Adipose tissue (tissue), 3 donors: ENCODE results near the gene UST. TPM values are rescaled to one million over a fixed set of nuclear protein-coding genes. Genes with fewer than 3 reads are reported as not detected.

Source experiments
- H3K27ac ChIP-seq: one replicate; pipeline ENCODE4 v1.5.1; 2013; ENCODE audit warnings: low read depth, low read length
- WGBS, 3 donors: extraction: QIAGEN DNeasy Blood & Tissue Kit; methylation state at CpG; one replicate each; pipeline ENCODE4 v1.1.7; 2013; 5-methylcytosine and 5-hydroxymethylcytosine counted together
- polyA plus RNA-seq, 3 donors: library from polyadenylated mRNA; stranded (reverse); fragments of 200-250 nt; gene quantifications; one replicate each; pipeline ENCODE4 v1.2.3, GENCODE V29; 2013
- donor health status: healthy with polysubstance abuse.
- donor health status: Bipolar disorder and iron deficiency.
- donor health status: healthy.

The UST gene
- polyA plus RNA-seq, 3 donors: 2.4 to 17.9 (median 6.5) TPM

- H3K27ac ChIP-seq: no peak overlapping the region
- WGBS, 3 donors: 83 to 93% (median 85%) methylated on average over 5 of the region's 5 CpGs
These were observed 317.3 kb downstream of the UST start for GRCh38 chr6:149064001-149064659.

- WGBS, 3 donors: 63 to 85% (median 65%) methylated on average over 7 of the region's 7 CpGs
- no peak overlapping the region for H3K27ac ChIP-seq
These were observed 317.8 kb downstream of the UST start for GRCh38 chr6:149064660-149065015.

GRCh38 chr6:149065121-149065520 is 318.3 kb downstream of the UST start:
- WGBS, 3 donors: 80 to 92% (median 88%) methylated on average over 4 of the region's 4 CpGs
- H3K27ac ChIP-seq: no peak overlapping the region

- WGBS, 3 donors: 48 to 80% (median 50%) methylated on average over 8 of the region's 8 CpGs
- H3K27ac ChIP-seq: no peak overlapping the region
These were observed 319.1 kb downstream of the UST start for GRCh38 chr6:149065658-149066556.

GRCh38 chr6:149071997-149072396 is 325.2 kb downstream of the UST start:
- WGBS, 3 donors: 94 to 98% (median 95%) methylated on average over 4 of the region's 4 CpGs
- H3K27ac ChIP-seq: no peak overlapping the region

GRCh38 chr6:149074832-149075258 is 328.0 kb downstream of the UST start:
- 51 to 90% (median 89%) methylated on average over 2 of the region's 2 CpGs for WGBS, 3 donors

GRCh38 chr6:149075616-149076354 is 329.0 kb downstream of the UST start:
- H3K27ac ChIP-seq: no peak overlapping the region
- 61 to 81% (median 68%) methylated on average over 6 of the region's 6 CpGs for WGBS, 3 donors

More at GRCh38 chr6:149074832-149075258, 328.0 kb downstream of the UST start:
- H3K27ac ChIP-seq: no peak overlapping the region

GRCh38 chr6:149076355-149076734 is 329.5 kb downstream of the UST start:
- WGBS, 3 donors: 51 to 75% (median 70%) methylated on average over 2 of the region's 2 CpGs
- no peak overlapping the region for H3K27ac ChIP-seq

- H3K27ac ChIP-seq: no peak overlapping the region
These were observed 330.4 kb downstream of the UST start for GRCh38 chr6:149077208-149077607.

GRCh38 chr6:149078211-149078782 is 331.5 kb downstream of the UST start:
- H3K27ac ChIP-seq: no peak overlapping the region
- WGBS, 3 donors: 88 to 95% (median 88%) methylated on average over 10 of the region's 10 CpGs

More at GRCh38 chr6:149077208-149077607, 330.4 kb downstream of the UST start:
- 59 to 81% (median 71%) methylated on average over 6 of the region's 6 CpGs for WGBS, 3 donors

- WGBS, 3 donors: 76 to 92% (median 80%) methylated on average over 2 of the region's 2 CpGs
- no peak overlapping the region for H3K27ac ChIP-seq
These were observed 332.6 kb downstream of the UST start for GRCh38 chr6:149079456-149079855.

- WGBS, 3 donors: 31 to 54% (median 47%) methylated on average over 6 of the region's 6 CpGs
- H3K27ac ChIP-seq: no peak overlapping the region
These were observed 333.2 kb downstream of the UST start for GRCh38 chr6:149079911-149080491.

GRCh38 chr6:149080511-149080910 is 333.7 kb downstream of the UST start:
- H3K27ac ChIP-seq: no peak overlapping the region
- WGBS, 3 donors: 63 to 69% (median 66%) methylated on average over 5 of the region's 5 CpGs

GRCh38 chr6:149081281-149081680 is 334.5 kb downstream of the UST start:
- WGBS, 3 donors: 81 to 96% (median 95%) methylated on average over 1 of the region's 1 CpG
- no peak overlapping the region for H3K27ac ChIP-seq

GRCh38 chr6:149082320-149082719 is 335.5 kb downstream of the UST start:
- H3K27ac ChIP-seq: no peak overlapping the region
- 26 to 35% (median 32%) methylated on average over 6 of the region's 6 CpGs for WGBS, 3 donors

- no peak overlapping the region for H3K27ac ChIP-seq
These were observed 337.2 kb downstream of the UST start for GRCh38 chr6:149084026-149084425.

- H3K27ac ChIP-seq: no peak overlapping the region
- 74 to 90% (median 89%) methylated on average over 6 of the region's 6 CpGs for WGBS, 3 donors
These were observed 338.2 kb downstream of the UST start for GRCh38 chr6:149084808-149085556.

- no peak overlapping the region for H3K27ac ChIP-seq
These were observed 338.7 kb downstream of the UST start for GRCh38 chr6:149085557-149085938.
